IMR-90 (cell line): ENCODE results near the gene TOR1A.

Experiments
- BHLHE40 ChIP-seq: fragments of 150-350 bp; IDR thresholded peaks from 2 replicates; pipeline ENCODE4 v1.6.1; 2016; ENCODE audit warnings: mild to moderate bottlenecking, low read depth, low read length
- FOS ChIP-seq: fragments of 150-350 bp; IDR thresholded peaks from 2 replicates; pipeline ENCODE4 v1.6.1; 2016; ENCODE audit warnings: low read depth, low read length
- MAFK ChIP-seq: IDR thresholded peaks from 2 replicates; pipeline ENCODE4 v1.6.1; 2012; ENCODE audit warnings: low read depth, low read length, improper control_type of control experiment
- POLR2A ChIP-seq: IDR thresholded peaks from 2 replicates; pipeline ENCODE4 v1.6.1; 2012; ENCODE audit warnings: mild to moderate bottlenecking, low read depth, low read length
- RAD21 ChIP-seq: IDR thresholded peaks from 2 replicates; pipeline ENCODE4 v1.6.1; 2012; ENCODE audit warnings: low read length, improper control_type of control experiment
- RCOR1 ChIP-seq: IDR thresholded peaks from 2 replicates; pipeline ENCODE4 v1.6.1; 2012; ENCODE audit warnings: mild to moderate bottlenecking, low read length, improper control_type of control experiment; ENCODE audit not compliant: insufficient replicate concordance
- RFX5 ChIP-seq: IDR thresholded peaks from 2 replicates; pipeline ENCODE4 v1.8.0; 2012; ENCODE audit warnings: low read depth, mild to moderate bottlenecking, low read length, moderate library complexity
- SMC3 ChIP-seq: fragments of 150-350 bp; IDR thresholded peaks from 2 replicates; pipeline ENCODE4 v1.6.1; 2016; ENCODE audit warnings: low read depth, mild to moderate bottlenecking, antibody characterized with exemption, low read length, moderate library complexity
- TF ChIP-seq, protein P1 (sequence below): fragments of 150-350 bp; IDR thresholded peaks from 2 replicates; pipeline ENCODE4 v1.6.1; 2017; ENCODE audit warnings: mild to moderate bottlenecking, antibody characterized with exemption, low read length, low read depth
- TF ChIP-seq, protein P2 (sequence below): conservative IDR thresholded peaks from 2 replicates; pipeline ENCODE4 v1.5.1; 2012; ENCODE audit warnings: mild to moderate bottlenecking, low read depth, low read length, improper control_type of control experiment

DNA sequence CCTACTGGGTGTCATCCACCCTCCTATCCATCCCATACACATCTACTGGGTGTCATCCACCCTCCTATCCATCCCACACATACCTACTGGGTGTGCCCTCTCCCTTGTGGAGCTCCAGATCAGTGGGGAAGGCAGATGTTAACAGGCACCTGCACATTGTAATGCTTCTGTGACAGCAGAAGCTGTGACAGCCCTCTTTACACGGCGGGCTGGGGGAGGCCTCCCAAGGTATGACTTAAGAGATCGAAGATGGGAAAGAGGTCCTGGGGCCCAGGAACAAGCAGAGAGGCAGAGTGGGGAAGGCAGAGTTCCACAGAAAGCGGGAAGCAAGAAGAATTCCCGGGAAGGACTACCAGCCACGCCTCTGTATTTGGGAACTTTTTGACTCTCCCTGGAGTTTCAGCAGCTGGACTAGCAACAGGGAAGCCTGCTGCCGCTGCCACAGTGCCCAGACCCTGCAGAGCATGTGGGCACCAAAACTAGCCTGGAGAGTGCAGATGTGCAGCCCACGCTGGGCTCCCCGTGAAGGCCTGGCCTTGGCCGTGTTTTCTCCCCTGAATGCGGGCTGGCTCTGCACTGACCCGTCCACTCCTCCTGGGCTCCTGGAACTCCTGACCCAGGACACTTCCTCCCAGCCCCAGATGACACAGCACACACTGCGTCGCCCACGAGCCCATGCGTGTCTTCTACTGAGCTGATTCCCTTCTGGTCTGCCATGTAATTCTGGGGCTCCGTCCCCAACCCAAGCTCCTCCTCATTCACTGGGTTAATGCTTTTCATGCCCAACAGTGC is 9.3 kb downstream of the TOR1A start:
- TF ChIP-seq, protein P1, sequence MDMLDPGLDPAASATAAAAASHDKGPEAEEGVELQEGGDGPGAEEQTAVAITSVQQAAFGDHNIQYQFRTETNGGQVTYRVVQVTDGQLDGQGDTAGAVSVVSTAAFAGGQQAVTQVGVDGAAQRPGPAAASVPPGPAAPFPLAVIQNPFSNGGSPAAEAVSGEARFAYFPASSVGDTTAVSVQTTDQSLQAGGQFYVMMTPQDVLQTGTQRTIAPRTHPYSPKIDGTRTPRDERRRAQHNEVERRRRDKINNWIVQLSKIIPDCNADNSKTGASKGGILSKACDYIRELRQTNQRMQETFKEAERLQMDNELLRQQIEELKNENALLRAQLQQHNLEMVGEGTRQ = no peak
- TF ChIP-seq, protein P2, sequence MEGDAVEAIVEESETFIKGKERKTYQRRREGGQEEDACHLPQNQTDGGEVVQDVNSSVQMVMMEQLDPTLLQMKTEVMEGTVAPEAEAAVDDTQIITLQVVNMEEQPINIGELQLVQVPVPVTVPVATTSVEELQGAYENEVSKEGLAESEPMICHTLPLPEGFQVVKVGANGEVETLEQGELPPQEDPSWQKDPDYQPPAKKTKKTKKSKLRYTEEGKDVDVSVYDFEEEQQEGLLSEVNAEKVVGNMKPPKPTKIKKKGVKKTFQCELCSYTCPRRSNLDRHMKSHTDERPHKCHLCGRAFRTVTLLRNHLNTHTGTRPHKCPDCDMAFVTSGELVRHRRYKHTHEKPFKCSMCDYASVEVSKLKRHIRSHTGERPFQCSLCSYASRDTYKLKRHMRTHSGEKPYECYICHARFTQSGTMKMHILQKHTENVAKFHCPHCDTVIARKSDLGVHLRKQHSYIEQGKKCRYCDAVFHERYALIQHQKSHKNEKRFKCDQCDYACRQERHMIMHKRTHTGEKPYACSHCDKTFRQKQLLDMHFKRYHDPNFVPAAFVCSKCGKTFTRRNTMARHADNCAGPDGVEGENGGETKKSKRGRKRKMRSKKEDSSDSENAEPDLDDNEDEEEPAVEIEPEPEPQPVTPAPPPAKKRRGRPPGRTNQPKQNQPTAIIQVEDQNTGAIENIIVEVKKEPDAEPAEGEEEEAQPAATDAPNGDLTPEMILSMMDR = no peak
- no peak for TF ChIP-seq RAD21
- TF ChIP-seq SMC3 = no peak
- TF ChIP-seq MAFK = no peak
- no peak for TF ChIP-seq RCOR1
- TF ChIP-seq POLR2A = no peak
- TF ChIP-seq BHLHE40 = no peak
- no peak for TF ChIP-seq FOS
- TF ChIP-seq RFX5 = no peak
